HepG2 (cell line): ENCODE results near the gene STOM.

Experiments used
- SP4 ChIP-seq: sonication (generic); formaldehyde crosslinking; IDR thresholded peaks from 2 replicates; pipeline ENCODE4 v1.8.1; 2023; ENCODE audit warnings: mild to moderate bottlenecking, missing genetic modification reagents
- TCF7L2 ChIP-seq: IDR thresholded peaks from 2 replicates; pipeline ENCODE4 v1.6.1; 2011; ENCODE audit warnings: mild to moderate bottlenecking, low read depth, low read length, moderate library complexity
- XBP1 ChIP-seq: sonication (generic); formaldehyde crosslinking; IDR thresholded peaks from 2 replicates; pipeline ENCODE4 v1.5.0; 2020; ENCODE audit warnings: missing genetic modification reagents
- TF ChIP-seq, protein P1 (sequence below): IDR thresholded peaks from 2 replicates; pipeline ENCODE4 v1.6.1; 2016; ENCODE audit warnings: missing genetic modification reagents, missing compliant biosample characterization
- TF ChIP-seq, protein P2 (sequence below): sonication (generic); IDR thresholded peaks from 2 replicates; pipeline ENCODE4 v1.6.1; 2016; ENCODE audit warnings: low read depth, borderline replicate concordance

DNA sequence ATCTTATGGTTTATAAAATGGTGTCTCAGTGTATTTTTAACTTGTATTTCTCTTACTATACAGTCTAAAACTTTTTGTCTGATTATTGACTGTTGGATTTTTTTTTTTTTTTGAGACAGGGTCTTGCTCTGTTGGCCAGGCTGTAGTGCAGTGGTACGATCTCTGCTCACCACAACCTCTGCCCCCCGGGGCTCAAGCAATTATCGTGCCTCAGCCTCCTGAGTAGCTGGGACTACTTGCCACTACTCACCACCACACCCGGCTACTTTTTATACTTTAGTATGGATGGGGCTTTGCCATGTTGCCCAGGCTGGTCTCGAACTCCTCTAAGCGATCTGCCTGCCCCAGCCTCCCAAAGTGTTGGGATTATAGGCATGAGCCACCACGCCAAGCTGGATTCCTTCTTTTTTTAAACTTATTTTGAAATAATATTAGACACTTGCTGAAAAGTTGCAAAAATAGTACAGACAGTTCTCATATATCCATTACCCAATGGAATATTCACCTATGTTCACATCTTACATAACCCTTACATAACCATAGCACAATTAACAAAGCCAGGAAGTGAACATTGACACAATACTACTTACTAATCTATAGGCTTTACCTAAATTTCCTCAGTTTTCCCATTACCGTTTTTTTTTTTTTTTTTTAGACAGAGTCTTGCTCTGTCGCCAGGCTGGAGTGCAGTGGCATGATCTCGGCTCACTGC lies 47.2 kb downstream of the STOM start:
- TF ChIP-seq XBP1 (CRISPR knock-in tag) (no peak), TCF7L2 (no peak), SP4 (CRISPR knock-in tag) (no peak)
- TF ChIP-seq, protein P1, sequence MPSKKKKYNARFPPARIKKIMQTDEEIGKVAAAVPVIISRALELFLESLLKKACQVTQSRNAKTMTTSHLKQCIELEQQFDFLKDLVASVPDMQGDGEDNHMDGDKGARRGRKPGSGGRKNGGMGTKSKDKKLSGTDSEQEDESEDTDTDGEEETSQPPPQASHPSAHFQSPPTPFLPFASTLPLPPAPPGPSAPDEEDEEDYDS = no peak
- TF ChIP-seq, protein P2, sequence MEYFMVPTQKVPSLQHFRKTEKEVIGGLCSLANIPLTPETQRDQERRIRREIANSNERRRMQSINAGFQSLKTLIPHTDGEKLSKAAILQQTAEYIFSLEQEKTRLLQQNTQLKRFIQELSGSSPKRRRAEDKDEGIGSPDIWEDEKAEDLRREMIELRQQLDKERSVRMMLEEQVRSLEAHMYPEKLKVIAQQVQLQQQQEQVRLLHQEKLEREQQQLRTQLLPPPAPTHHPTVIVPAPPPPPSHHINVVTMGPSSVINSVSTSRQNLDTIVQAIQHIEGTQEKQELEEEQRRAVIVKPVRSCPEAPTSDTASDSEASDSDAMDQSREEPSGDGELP = no peak
